Endothelial cell of umbilical vein (primary cell): Measurements from ENCODE around the gene GABPB1.

ENCODE experiments used
- CTCF ChIP-seq, 2 donors: IDR thresholded peaks; 1 replicate in 1 of 2; 2 replicates in 1 of 2; pipeline ENCODE4 v1.5.1; 2011; ENCODE audit warnings: low read length in 2 of 2, mild to moderate bottlenecking in 2 of 2, moderate library complexity in 2 of 2, control low read depth in 1 of 2, inconsistent platforms in 1 of 2, low read depth in 1 of 2; ENCODE audit not compliant: insufficient read depth in 1 of 2; ENCODE audit errors: extremely low read depth in 1 of 2
- EZH2 ChIP-seq: IDR thresholded peaks from 2 replicates; pipeline ENCODE4 v1.6.1; 2012; ENCODE audit warnings: borderline replicate concordance, low read depth, mild to moderate bottlenecking, moderate library complexity, low read length, inconsistent platforms; ENCODE audit not compliant: severe bottlenecking

- no peak for TF ChIP-seq EZH2
- TF ChIP-seq CTCF (IDR thresholded peaks at IDR 0.05; ENCODE audit: extremely low read depth in 1 of 2, insufficient read depth in 1 of 2, low read depth in 1 of 2, low read length in 2 of 2) = no peak
Measured at GRCh38 chr15:50261981-50262380, 93.0 kb downstream of the GABPB1 start.
